Neural crest cell (in vitro differentiated cells): Measurements from ENCODE around the gene WFDC10A. TPM values are rescaled to one million over a fixed set of nuclear protein-coding genes. Genes with fewer than 3 reads are reported as not detected.

Experiments
- DNase-seq: peaks from one replicate; pipeline ENCODE4 v3.0.0; 2021; ENCODE audit warnings: low read depth, mixed read lengths, low spot score
- H3K27ac Mint-ChIP-seq: one replicate; pipeline ENCODE4 v1.8.0; 2021; ENCODE audit warnings: mild to moderate bottlenecking, mixed read lengths; ENCODE audit not compliant: unreplicated experiment
- H3K27me3 Mint-ChIP-seq: 2 replicates; pipeline ENCODE4 v1.8.0; 2021; ENCODE audit warnings: low read depth, mild to moderate bottlenecking, mixed read lengths
- H3K36me3 Mint-ChIP-seq: 2 replicates; pipeline ENCODE4 v1.8.0; 2021; ENCODE audit warnings: low read depth, mild to moderate bottlenecking, mixed read lengths
- H3K4me1 Mint-ChIP-seq: 2 replicates; pipeline ENCODE4 v1.8.0; 2021; ENCODE audit warnings: mixed read lengths
- H3K4me3 Mint-ChIP-seq: one replicate; pipeline ENCODE4 v1.8.0; 2021; ENCODE audit warnings: mild to moderate bottlenecking, mixed read lengths
- H3K9me3 Mint-ChIP-seq: 2 replicates; pipeline ENCODE4 v1.8.0; 2021; ENCODE audit warnings: mixed read lengths
- CTCF ChIP-seq: fragments of 200-600 bp; sonication (generic); conservative IDR thresholded peaks from 2 replicates; pipeline ENCODE4 v1.5.0; 2021; ENCODE audit warnings: antibody characterized with exemption, mild to moderate bottlenecking
- total RNA-seq: library from RNA; stranded (reverse); gene quantifications from 2 replicates; pipeline ENCODE4 v1.2.1, GENCODE V29; 2021

Gene WFDC10A
- total RNA-seq, 1 donor from 2014 or later = not detected

- Mint-ChIP-seq H3K27ac (no peak overlapping the region), H3K4me1 (peaks cover 6% of the 10 kb centered on the region), H3K27me3 (no peaks in the 10 kb centered on the region), H3K4me3 (no peak overlapping the region), H3K9me3 (peaks cover 17% of the 10 kb centered on the region), H3K36me3 (peaks cover 7% of the 10 kb centered on the region)
- DNase-seq = no peak
- TF ChIP-seq CTCF = no peak
Measured at GRCh38 chr20:45611054-45611453, 18.5 kb upstream of the WFDC10A start.

GRCh38 chr20:45612314-45612713 lies 17.2 kb upstream of the WFDC10A start:
- Mint-ChIP-seq H3K27ac (no peak overlapping the region), H3K36me3 (peaks cover 4% of the 10 kb centered on the region), H3K9me3 (peaks cover 11% of the 10 kb centered on the region), H3K4me3 (no peak overlapping the region), H3K27me3 (no peaks in the 10 kb centered on the region), H3K4me1 (peaks cover 6% of the 10 kb centered on the region)
- DNase-seq = no peak
- TF ChIP-seq CTCF = no peak

GRCh38 chr20:45617591-45617990 lies 11.9 kb upstream of the WFDC10A start:
- TF ChIP-seq CTCF = no peak
- Mint-ChIP-seq H3K4me3 (no peak overlapping the region), H3K27me3 (peaks cover 2% of the 10 kb centered on the region), H3K4me1 (no peaks in the 10 kb centered on the region), H3K36me3 (no peaks in the 10 kb centered on the region), H3K9me3 (no peaks in the 10 kb centered on the region), H3K27ac (peak overlapping the region; percentile 51)
- no peak for DNase-seq

- no peak for TF ChIP-seq CTCF
- H3K4me3 Mint-ChIP-seq = no peak overlapping the region
- H3K9me3 Mint-ChIP-seq = no peaks in the 10 kb centered on the region
- no peak for DNase-seq
- H3K27ac Mint-ChIP-seq = no peak overlapping the region
- H3K27me3 Mint-ChIP-seq = peaks cover 5% of the 10 kb centered on the region
- no peaks in the 10 kb centered on the region for H3K36me3 Mint-ChIP-seq
- H3K4me1 Mint-ChIP-seq = no peaks in the 10 kb centered on the region
Measured at GRCh38 chr20:45621593-45621992, 7.9 kb upstream of the WFDC10A start.

GRCh38 chr20:45626540-45626939 lies 3.0 kb upstream of the WFDC10A start:
- no peaks in the 10 kb centered on the region for H3K9me3 Mint-ChIP-seq
- no peaks in the 10 kb centered on the region for H3K36me3 Mint-ChIP-seq
- no peak for TF ChIP-seq CTCF
- no peak overlapping the region for H3K4me3 Mint-ChIP-seq
- no peak overlapping the region for H3K27ac Mint-ChIP-seq
- H3K27me3 Mint-ChIP-seq = peaks cover 34% of the 10 kb centered on the region
- no peaks in the 10 kb centered on the region for H3K4me1 Mint-ChIP-seq
- no peak for DNase-seq

GRCh38 chr20:45630371-45630770 lies 832 bp downstream of the WFDC10A start:
- no peak overlapping the region for H3K4me3 Mint-ChIP-seq
- no peaks in the 10 kb centered on the region for H3K4me1 Mint-ChIP-seq
- no peak for DNase-seq
- no peak overlapping the region for H3K27ac Mint-ChIP-seq
- no peak for TF ChIP-seq CTCF
- H3K36me3 Mint-ChIP-seq = no peaks in the 10 kb centered on the region
- H3K9me3 Mint-ChIP-seq = peaks cover 3% of the 10 kb centered on the region
- peaks cover 44% of the 10 kb centered on the region for H3K27me3 Mint-ChIP-seq
